Nephron (organoid): ENCODE results near the gene ADD1.
A peak's percentile ranks its signal among the peaks of the same experiment; 100 is the strongest.
"Not testable (repeated sequence)": the region's sequence is repeated elsewhere in the genome, so short reads cannot be mapped to it uniquely, and the experiment has no call there.

Source experiments
- H3K27ac Mint-ChIP-seq, 3 experiments: 2 replicates each; pipeline ENCODE4 v1.8.0; 2020; ENCODE audit warnings: mixed read lengths in 3 of 3, mild to moderate bottlenecking in 2 of 3, moderate library complexity in 1 of 3
- H3K27me3 Mint-ChIP-seq: 2 replicates; pipeline ENCODE4 v1.8.0; 2021; ENCODE audit warnings: low read depth, mild to moderate bottlenecking, moderate library complexity, mixed read lengths
- H3K36me3 Mint-ChIP-seq: 2 replicates; pipeline ENCODE4 v1.8.0; 2020; ENCODE audit warnings: low read depth, mixed read lengths
- H3K4me1 Mint-ChIP-seq: 2 replicates; pipeline ENCODE4 v1.8.0; 2020; ENCODE audit warnings: mixed read lengths
- H3K4me3 Mint-ChIP-seq, 3 experiments: 2 replicates each; pipeline ENCODE4 v1.8.0; 2020; ENCODE audit warnings: mild to moderate bottlenecking in 3 of 3, mixed read lengths in 3 of 3, moderate library complexity in 2 of 3
- H3K9me3 Mint-ChIP-seq: 2 replicates; pipeline ENCODE4 v1.8.0; 2020; ENCODE audit warnings: mixed read lengths
- TF ChIP-seq, protein P1 (sequence below), 3 experiments: fragments of 200-600 bp; sonication (generic); IDR thresholded peaks; one replicate each; pipeline ENCODE4 v1.5.0; 2021; ENCODE audit warnings: antibody characterized with exemption in 3 of 3; ENCODE audit not compliant: unreplicated experiment in 3 of 3

Gene ADD1

DNA sequence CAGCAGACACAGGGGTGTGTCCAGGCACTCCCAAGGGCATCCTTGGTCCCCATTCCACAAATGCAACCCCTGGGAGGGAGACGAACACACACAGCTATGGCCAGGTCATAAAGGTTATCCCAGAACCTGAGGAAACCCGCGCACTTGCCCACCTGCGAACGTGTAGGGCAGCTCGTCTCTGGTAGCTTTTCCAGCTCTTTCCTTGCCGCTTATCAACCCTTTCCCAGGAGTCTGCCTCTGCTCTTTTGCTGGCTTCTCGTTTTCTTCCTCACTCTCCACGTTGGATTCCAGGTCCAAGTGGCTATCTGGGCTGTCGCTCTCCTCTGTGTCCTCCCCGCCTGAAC, 106.1 kb downstream of the ADD1 start:
- Mint-ChIP-seq H3K4me3 (no peak overlapping the region), H3K27me3 (no peaks in the 10 kb centered on the region), H3K9me3 (no peaks in the 10 kb centered on the region), H3K36me3 (peaks cover 84% of the 10 kb centered on the region), H3K4me1 (no peaks in the 10 kb centered on the region), H3K27ac (no peak overlapping the region)
- TF ChIP-seq, protein P1, sequence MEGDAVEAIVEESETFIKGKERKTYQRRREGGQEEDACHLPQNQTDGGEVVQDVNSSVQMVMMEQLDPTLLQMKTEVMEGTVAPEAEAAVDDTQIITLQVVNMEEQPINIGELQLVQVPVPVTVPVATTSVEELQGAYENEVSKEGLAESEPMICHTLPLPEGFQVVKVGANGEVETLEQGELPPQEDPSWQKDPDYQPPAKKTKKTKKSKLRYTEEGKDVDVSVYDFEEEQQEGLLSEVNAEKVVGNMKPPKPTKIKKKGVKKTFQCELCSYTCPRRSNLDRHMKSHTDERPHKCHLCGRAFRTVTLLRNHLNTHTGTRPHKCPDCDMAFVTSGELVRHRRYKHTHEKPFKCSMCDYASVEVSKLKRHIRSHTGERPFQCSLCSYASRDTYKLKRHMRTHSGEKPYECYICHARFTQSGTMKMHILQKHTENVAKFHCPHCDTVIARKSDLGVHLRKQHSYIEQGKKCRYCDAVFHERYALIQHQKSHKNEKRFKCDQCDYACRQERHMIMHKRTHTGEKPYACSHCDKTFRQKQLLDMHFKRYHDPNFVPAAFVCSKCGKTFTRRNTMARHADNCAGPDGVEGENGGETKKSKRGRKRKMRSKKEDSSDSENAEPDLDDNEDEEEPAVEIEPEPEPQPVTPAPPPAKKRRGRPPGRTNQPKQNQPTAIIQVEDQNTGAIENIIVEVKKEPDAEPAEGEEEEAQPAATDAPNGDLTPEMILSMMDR (IDR thresholded peaks at IDR 0.05; ENCODE audit: unreplicated experiment in 3 of 3): no peak

DNA sequence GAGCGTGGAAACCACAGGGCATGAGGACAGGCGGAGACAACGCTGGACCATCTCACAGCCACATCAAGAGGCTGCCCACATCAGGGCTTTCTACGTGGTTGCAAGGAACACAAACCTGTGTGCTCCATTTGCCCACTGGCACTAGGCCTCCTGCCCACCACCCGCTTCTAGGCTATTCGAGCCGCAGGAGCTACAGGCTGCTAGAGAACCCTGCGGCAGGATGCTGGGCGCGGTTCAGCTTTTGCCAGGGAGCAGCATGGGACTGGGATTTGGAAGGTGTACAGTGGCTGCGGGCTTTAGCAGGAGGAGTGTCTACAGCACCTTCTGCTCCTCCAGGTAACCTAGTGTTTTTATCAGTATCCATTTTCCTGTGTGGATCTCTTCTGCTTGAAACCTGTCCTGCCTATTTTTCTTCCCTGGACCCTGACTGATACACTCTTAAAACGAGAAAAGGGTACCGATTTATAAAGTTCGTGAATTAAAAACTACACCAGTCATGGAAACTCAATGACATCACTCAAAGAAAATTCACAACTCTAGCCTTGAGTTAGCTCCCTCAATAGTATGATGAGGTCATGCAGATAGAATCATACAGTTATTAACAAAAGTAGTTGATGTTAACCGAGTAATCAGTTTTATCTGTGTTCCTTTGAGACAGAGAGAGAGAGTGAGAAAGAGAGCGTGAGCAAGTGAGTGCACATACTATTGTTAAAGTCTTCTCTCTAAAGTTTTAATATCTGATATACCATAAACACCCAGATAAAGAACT, 106.8 kb downstream of the ADD1 start:
- Mint-ChIP-seq H3K36me3 (peaks cover 79% of the 10 kb centered on the region), H3K4me3 (no peak overlapping the region), H3K4me1 (no peaks in the 10 kb centered on the region), H3K9me3 (no peaks in the 10 kb centered on the region), H3K27me3 (no peaks in the 10 kb centered on the region), H3K27ac (no peak overlapping the region)
- TF ChIP-seq, protein P1 (IDR thresholded peaks at IDR 0.05; ENCODE audit: unreplicated experiment in 3 of 3): no peak

DNA sequence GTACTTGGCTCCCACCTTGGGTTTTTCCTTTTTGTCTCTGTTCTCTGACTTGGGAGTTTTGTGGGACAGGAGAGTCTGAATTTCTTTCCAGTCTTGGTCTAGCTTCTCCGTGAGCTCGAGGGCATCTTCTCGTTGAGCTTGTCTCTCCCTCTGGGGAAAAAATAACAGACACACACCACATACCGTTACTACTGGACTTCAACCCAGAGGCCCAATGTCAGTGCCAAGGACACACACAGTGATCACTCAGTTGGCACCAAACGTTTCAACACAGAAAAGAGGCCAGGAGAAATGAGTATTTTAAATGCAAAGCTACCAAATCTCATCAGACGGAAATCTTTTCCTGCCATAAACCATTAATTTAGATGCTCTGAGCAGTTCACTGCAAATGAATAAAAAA, 109.9 kb downstream of the ADD1 start:
- TF ChIP-seq, protein P1 (IDR thresholded peaks at IDR 0.05; ENCODE audit: unreplicated experiment in 3 of 3): no peak
- Mint-ChIP-seq H3K27me3 (no peaks in the 10 kb centered on the region), H3K27ac (no peak overlapping the region), H3K4me3 (no peak overlapping the region), H3K36me3 (peaks cover 78% of the 10 kb centered on the region), H3K9me3 (no peaks in the 10 kb centered on the region), H3K4me1 (peaks cover 11% of the 10 kb centered on the region)

DNA sequence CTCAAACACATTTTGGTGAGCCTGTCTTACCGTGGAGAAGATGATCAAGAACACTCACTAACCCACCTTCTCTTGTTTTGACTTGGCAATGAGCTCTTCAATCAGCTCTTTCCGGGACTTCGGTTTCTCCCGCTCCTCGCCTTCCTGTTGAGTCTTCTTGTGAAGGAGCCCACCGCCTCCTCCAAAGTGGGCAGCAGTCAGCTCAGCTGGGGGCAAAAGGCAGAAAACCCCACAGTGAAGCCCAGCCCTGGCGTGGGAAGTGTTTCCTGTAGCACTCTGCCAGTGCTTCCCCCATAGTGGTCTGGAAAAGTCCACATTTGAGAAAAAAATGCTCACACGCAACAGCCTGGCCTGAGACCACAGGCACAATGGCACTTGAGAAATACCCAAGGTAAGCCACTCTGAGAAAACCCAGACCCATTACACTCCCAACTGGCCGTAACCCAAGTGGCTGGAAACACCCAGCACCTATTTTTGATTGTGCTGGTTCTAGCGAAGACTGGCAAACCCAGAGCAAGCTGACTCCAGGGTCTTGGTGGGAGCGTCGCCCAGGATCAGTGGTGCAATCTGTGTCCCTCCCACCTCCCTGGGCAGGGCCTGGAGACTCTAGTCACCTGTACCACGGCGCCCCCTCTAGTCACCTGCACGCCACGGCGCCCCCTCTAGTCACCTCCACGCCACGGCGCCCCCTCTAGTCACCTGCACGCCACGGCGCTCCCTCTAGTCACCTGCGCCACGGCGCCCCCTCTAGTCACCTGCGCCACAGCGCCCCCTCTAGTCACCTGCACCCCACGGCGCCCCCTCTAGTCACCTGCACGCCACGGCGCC, 110.9 kb downstream of the ADD1 start:
- Mint-ChIP-seq H3K9me3 (no peaks in the 10 kb centered on the region), H3K4me3 (no peak overlapping the region), H3K4me1 (peaks cover 19% of the 10 kb centered on the region), H3K27ac (no peak overlapping the region), H3K36me3 (peaks cover 74% of the 10 kb centered on the region), H3K27me3 (no peaks in the 10 kb centered on the region)
- TF ChIP-seq, protein P1 (IDR thresholded peaks at IDR 0.05; ENCODE audit: unreplicated experiment in 3 of 3): no peak

DNA sequence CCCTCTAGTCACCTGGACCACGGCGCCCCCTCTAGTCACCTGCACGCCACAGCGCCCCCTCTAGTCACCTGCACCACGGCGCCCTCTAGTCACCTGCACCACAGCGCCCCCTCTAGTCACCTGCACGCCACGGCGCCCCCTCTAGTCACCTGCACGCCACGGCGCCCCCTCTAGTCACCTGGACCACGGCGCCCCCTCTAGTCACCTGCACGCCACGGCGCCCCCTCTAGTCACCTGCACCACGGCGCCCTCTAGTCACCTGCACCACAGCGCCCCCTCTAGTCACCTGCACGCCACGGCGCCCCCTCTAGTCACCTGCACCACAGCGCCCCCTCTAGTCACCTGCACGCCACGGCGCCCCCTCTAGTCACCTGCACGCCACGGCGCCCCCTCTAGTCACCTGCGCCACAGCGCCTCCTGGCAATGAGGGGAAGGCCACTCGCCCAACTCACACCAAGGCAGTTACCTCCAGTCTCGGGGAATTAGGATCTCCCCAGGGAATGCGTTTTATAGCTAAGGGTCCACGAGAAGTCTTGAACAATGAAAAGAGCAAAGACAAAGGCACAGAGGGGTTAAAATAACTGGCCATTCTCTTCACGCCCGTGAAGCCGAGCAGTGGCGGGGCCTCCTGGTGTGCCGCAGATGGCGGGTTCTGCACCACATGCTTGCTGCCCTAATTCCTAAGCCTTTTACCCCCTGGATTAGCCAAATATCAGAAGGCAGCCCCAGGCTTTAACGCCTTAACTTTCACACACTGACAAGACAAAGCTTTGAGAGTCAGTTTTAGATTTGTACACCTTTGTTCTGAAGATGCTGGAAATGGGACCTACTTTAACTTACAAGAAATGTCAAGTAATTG, 111.8 kb downstream of the ADD1 start:
- not testable (repeated sequence) for H3K27me3 Mint-ChIP-seq, H3K27ac Mint-ChIP-seq, H3K9me3 Mint-ChIP-seq, H3K4me3 Mint-ChIP-seq
- Mint-ChIP-seq H3K36me3 (peaks cover 66% of the 10 kb centered on the region), H3K4me1 (peaks cover 22% of the 10 kb centered on the region)

DNA sequence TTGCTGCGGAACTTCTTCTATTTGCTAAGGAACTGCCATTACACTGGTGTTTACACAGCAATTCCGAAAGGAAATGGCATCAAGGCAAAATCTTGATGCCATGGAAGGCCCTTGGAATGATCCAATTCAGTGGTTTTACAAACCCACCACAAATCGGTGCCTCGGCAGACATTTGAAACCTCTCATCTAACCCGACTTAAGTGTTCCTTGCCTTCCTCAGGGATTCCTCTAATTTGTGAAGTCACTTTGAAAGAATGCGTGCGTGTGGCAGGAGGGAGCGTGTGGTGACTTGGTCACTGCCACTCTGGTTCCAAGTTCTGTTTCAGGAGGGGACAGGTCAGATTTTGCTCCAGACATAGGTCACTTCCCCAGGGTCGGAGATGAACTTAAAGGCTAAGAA, 114.8 kb downstream of the ADD1 start:
- Mint-ChIP-seq H3K4me3 (peak overlapping the region in 1 of 3 experiments; percentile 62), H3K4me1 (peaks cover 34% of the 10 kb centered on the region), H3K9me3 (no peaks in the 10 kb centered on the region), H3K27ac (peak overlapping the region in 1 of 3 experiments; percentile 23), H3K27me3 (no peaks in the 10 kb centered on the region), H3K36me3 (peaks cover 40% of the 10 kb centered on the region)
- TF ChIP-seq, protein P1 (IDR thresholded peaks at IDR 0.05; ENCODE audit: unreplicated experiment in 3 of 3): no peak

DNA sequence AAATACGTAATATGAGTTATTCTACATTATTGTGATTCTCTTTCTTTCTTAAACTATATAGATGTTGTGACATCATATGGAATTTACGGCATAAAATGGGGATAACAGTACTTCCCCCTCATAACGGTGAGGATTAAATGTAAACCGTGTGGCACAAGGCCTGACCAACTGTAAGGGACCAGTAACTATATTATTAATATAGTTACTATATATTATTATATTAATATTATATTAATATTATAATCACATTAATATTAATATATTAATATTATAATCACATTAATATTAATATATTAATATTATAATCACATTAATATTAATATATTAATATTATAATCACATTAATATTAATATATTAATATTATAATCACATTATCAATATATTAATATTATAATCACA, 116.8 kb downstream of the ADD1 start:
- H3K9me3 Mint-ChIP-seq, H3K27ac Mint-ChIP-seq, H3K4me3 Mint-ChIP-seq, H3K27me3 Mint-ChIP-seq: not testable (repeated sequence)
- H3K36me3 Mint-ChIP-seq: peaks cover 27% of the 10 kb centered on the region
- H3K4me1 Mint-ChIP-seq: peaks cover 46% of the 10 kb centered on the region
